Suprapubic skin (tissue), 3 donors: ENCODE results near the gene VANGL2.

ENCODE experiments used
- POLR2A ChIP-seq, 2 donors: fragments of 450-650 bp; IDR thresholded peaks; one replicate each; pipeline ENCODE4 v1.6.1; 2017; ENCODE audit warnings: antibody characterized with exemption in 2 of 2, mild to moderate bottlenecking in 2 of 2, moderate library complexity in 2 of 2
- TF ChIP-seq, protein P1 (sequence below), 2 donors: fragments of 200-600 bp in 1 of 2; fragments of 450-650 bp in 1 of 2; sonication (generic) in 1 of 2; IDR thresholded peaks; one replicate each; pipeline ENCODE4 v1.5.1; 2016 to 2019; ENCODE audit warnings: antibody characterized with exemption in 2 of 2, mild to moderate bottlenecking in 1 of 2, moderate library complexity in 1 of 2

DNA sequence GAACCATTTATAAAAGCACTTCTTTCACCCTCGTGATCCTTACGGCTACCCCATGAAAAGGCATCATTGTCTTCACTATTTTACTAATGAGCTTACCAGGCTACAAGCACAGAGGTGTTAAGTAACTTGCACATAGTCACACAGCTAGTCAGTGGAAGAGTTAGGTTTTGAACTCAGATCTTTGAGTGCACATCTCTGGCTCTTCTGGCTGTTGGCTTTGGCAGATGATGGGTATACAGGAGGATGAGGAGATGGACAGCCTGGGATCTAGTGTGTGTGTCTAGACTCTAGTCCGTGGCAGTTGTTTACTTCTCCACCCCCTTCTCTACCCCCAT lies 11.6 kb downstream of the VANGL2 start:
- TF ChIP-seq, protein P1, sequence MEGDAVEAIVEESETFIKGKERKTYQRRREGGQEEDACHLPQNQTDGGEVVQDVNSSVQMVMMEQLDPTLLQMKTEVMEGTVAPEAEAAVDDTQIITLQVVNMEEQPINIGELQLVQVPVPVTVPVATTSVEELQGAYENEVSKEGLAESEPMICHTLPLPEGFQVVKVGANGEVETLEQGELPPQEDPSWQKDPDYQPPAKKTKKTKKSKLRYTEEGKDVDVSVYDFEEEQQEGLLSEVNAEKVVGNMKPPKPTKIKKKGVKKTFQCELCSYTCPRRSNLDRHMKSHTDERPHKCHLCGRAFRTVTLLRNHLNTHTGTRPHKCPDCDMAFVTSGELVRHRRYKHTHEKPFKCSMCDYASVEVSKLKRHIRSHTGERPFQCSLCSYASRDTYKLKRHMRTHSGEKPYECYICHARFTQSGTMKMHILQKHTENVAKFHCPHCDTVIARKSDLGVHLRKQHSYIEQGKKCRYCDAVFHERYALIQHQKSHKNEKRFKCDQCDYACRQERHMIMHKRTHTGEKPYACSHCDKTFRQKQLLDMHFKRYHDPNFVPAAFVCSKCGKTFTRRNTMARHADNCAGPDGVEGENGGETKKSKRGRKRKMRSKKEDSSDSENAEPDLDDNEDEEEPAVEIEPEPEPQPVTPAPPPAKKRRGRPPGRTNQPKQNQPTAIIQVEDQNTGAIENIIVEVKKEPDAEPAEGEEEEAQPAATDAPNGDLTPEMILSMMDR (IDR thresholded peaks at IDR 0.05) = no peak
- no peak for TF ChIP-seq POLR2A (IDR thresholded peaks at IDR 0.05)
